GM04503 (cell line): ENCODE measurements around the gene PI4KA.

ENCODE experiments used
- DNase-seq: peaks from one replicate; pipeline ENCODE4 v3.0.0-alpha.2; 2012; ENCODE audit warnings: low read depth

PI4KA gene

GRCh38 chr22:20793748-20794649 is 64.6 kb downstream of the PI4KA start:
- no peak for DNase-seq

GRCh38 chr22:20792966-20793728 is 65.5 kb downstream of the PI4KA start:
- peak; percentile 23 for DNase-seq

GRCh38 chr22:20792221-20792965 is 66.2 kb downstream of the PI4KA start:
- no peak for DNase-seq

GRCh38 chr22:20788627-20789344 is 69.8 kb downstream of the PI4KA start:
- no peak for DNase-seq

- no peak for DNase-seq
Measured at GRCh38 chr22:20787746-20788626, 70.6 kb downstream of the PI4KA start.

- no peak for DNase-seq
Measured at GRCh38 chr22:20787223-20787622, 71.4 kb downstream of the PI4KA start.

- no peak for DNase-seq
Measured at GRCh38 chr22:20786536-20786979, 72.1 kb downstream of the PI4KA start.

- DNase-seq: no peak
Measured at GRCh38 chr22:20786048-20786447, 72.6 kb downstream of the PI4KA start.

GRCh38 chr22:20785415-20785814 is 73.2 kb downstream of the PI4KA start:
- DNase-seq: no peak

- peak; percentile 47 for DNase-seq
Measured at GRCh38 chr22:20783844-20784723, 74.5 kb downstream of the PI4KA start.

GRCh38 chr22:20783300-20783673 is 75.3 kb downstream of the PI4KA start:
- no peak for DNase-seq

GRCh38 chr22:20782596-20783299 is 75.9 kb downstream of the PI4KA start:
- DNase-seq: no peak

- DNase-seq: no peak
Measured at GRCh38 chr22:20782083-20782482, 76.5 kb downstream of the PI4KA start.

GRCh38 chr22:20781272-20781990 is 77.2 kb downstream of the PI4KA start:
- DNase-seq: no peak

GRCh38 chr22:20779818-20780158 is 78.8 kb downstream of the PI4KA start:
- DNase-seq: no peak

GRCh38 chr22:20779014-20779817 is 79.4 kb downstream of the PI4KA start:
- DNase-seq: no peak

- peak; percentile 61 for DNase-seq
Measured at GRCh38 chr22:20777420-20778177, 81.0 kb downstream of the PI4KA start.
